ENCODE data around the gene FAM120A.

Gene FAM120A

GRCh38 chr9:93480728-93481324 is 29.3 kb downstream of the FAM120A start:
- no peak for TF ChIP-seq CTCF (conservative IDR thresholded peaks at IDR 0.05)
- no peak overlapping the region for H3K27ac ChIP-seq

- H3K27ac ChIP-seq: no peak overlapping the region
- no peak for TF ChIP-seq CTCF (conservative IDR thresholded peaks at IDR 0.05)
Measured at GRCh38 chr9:93483497-93483896, 32.0 kb downstream of the FAM120A start.

- H3K27ac ChIP-seq: no peak overlapping the region
- TF ChIP-seq CTCF (conservative IDR thresholded peaks at IDR 0.05): no peak
Measured at GRCh38 chr9:93486268-93486667, 34.8 kb downstream of the FAM120A start.

GRCh38 chr9:93488244-93488643 is 36.8 kb downstream of the FAM120A start:
- no peak for TF ChIP-seq CTCF (conservative IDR thresholded peaks at IDR 0.05)
- no peak overlapping the region for H3K27ac ChIP-seq

- H3K27ac ChIP-seq: no peak overlapping the region
- no peak for TF ChIP-seq CTCF (conservative IDR thresholded peaks at IDR 0.05)
Measured at GRCh38 chr9:93491593-93492232, 40.2 kb downstream of the FAM120A start.

- H3K27ac ChIP-seq: no peak overlapping the region
- no peak for TF ChIP-seq CTCF (conservative IDR thresholded peaks at IDR 0.05)
Measured at GRCh38 chr9:93492327-93492726, 40.8 kb downstream of the FAM120A start.

- no peak overlapping the region for H3K27ac ChIP-seq
- no peak for TF ChIP-seq CTCF (conservative IDR thresholded peaks at IDR 0.05)
Measured at GRCh38 chr9:93493949-93494348, 42.5 kb downstream of the FAM120A start.

Measured in VCaP (cell line).